ENCODE results near the gene BRD7. TPM values are rescaled to one million over a fixed set of nuclear protein-coding genes. Genes with fewer than 3 reads are reported as not detected.

BRD7 gene
- total RNA-seq, 1 experiment from 2014 or later, result 43.8 TPM

DNA sequence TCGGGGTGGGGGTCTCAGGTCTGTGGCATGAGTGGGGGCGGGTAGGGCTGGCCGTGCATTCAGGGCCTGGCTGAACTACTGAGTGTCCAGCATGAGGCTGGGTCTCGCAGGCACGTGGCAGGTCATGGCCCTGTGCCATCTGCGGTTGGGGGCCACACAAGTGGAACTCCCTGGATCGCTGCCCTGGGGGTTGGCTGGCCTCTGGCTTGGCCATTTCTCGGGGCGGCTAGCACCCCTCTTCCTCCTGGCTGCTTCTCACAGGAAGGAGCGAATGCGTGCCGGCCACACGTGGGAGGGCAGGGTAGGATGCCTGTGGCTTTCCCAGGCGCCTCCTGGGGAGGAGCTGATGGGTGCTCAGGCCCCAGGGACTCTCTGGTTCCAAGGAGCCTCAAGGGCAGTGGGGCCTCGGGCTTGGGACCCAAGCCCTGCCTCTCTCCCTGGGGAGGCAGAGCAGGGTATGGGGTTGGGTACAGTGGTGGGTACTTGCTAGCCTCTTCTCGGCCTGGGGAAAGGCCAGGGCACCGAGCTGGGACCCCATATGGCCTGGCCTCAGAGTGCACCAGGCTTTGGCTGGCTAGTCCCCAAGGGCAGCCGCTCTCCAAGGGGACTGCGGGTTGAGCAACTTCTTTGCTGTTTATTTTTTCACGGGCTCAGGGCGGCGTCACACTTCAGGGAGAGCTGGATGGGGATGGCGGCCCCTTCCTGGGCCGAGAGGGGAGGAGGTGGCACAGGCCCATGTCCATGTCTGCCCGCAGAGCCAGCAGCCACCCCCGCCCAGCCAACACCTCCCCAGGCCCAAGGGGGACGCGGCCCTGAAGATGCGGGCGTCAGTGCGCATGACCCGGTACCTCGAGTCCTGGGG is 65.0 kb downstream of the BRD7 start:
- DNase-seq (ENCODE audit: low spot score), result peak; percentile 81

- DNase-seq (ENCODE audit: low spot score), result peak; percentile 21
Measured at GRCh38 chr16:50303041-50303604, 65.7 kb downstream of the BRD7 start.

GRCh38 chr16:50302472-50303005 is 66.2 kb downstream of the BRD7 start:
- no peak for DNase-seq (ENCODE audit: low spot score)

DNA sequence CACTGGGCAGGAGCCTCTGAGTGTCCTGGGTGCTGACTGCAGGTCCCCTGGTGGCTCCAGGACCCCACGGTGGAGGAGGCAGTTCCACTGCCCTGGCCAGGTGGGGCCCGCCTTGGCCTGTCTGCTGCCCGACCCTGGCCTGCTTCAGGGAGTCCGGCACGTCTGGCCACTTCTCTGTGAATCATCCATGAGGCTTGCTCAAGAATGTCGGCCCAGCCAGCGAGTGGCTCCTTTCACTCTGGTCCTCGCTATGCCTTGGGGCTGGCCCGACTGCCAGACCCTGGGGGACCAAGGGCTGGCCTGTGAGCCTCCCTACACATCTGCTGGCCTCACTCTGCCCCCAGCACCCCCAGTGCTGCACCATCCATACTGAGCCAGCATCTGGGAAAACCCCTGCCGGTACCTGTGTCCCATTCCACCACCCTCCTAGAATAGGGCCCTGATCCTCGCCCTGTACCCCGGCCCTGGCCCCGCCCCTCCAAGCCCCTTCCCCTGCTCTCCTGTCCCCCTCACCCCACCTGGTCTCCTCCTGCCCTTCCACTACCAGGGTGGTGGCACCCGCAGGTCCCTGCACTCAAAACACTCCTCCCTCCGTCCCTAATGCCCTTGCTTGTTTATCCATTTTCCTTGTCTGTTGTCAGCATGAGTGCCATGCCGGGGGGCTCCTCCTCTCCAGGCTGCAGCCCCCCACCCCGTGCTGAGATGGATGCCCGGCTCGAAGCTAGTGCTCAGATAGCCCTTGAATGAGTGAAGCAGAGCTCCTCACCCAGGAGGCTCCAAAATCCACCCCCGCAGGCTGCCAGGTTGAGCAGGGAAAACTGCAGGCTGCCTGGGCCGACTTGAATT is 66.9 kb downstream of the BRD7 start:
- peak; percentile 33 for DNase-seq (ENCODE audit: low spot score)

- DNase-seq (ENCODE audit: low spot score), result no peak
Measured at GRCh38 chr16:50300942-50301625, 67.7 kb downstream of the BRD7 start.

- no peak for DNase-seq (ENCODE audit: low spot score)
Measured at GRCh38 chr16:50299508-50300105, 69.2 kb downstream of the BRD7 start.

DNA sequence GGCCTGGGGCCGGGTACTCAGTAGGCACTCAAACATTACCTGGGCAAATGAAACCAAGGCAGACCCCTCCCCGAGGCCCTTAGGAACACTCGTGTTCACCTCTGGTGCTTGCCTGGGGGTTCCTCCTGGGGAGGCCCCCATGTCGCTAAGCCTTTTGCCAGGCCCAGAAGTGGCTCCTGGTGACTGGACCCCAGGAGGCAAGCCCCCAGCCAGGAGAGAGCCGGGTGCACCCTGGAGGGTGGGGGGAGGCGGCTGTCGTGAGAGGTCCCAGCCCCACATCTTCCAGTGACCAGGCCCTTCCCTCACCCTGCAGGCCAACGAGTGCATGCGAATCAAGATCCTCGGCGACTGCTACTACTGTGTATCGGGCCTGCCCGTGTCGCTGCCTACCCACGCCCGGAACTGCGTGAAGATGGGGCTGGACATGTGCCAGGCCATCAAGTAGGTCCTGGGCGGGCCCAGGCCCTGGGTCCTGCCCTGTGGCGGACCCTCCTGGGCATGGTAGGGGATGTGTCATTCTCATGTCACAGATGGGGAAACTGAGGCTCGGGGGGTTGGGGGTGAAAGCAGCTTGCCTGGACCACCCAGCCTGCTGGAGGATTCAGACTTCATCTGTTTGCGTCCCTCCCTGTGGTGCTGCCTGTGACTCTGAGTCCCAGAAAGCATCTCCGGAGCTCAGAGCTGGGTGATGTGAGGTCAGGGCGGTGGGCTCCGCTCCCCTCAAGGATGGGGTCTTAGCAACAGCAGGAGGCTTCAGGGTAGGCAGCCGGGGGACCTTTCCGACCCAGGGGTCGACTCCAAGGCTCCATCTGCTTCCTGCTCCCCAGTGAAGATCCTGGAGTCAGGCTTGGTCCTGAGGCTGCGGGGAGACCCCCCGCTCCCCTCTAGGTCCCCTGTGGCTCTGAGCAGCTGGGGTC is 69.9 kb downstream of the BRD7 start:
- DNase-seq (ENCODE audit: low spot score), result no peak

GRCh38 chr16:50298075-50298460 is 70.7 kb downstream of the BRD7 start:
- DNase-seq (ENCODE audit: low spot score), result no peak

GRCh38 chr16:50297301-50298074 is 71.3 kb downstream of the BRD7 start:
- no peak for DNase-seq (ENCODE audit: low spot score)

DNA sequence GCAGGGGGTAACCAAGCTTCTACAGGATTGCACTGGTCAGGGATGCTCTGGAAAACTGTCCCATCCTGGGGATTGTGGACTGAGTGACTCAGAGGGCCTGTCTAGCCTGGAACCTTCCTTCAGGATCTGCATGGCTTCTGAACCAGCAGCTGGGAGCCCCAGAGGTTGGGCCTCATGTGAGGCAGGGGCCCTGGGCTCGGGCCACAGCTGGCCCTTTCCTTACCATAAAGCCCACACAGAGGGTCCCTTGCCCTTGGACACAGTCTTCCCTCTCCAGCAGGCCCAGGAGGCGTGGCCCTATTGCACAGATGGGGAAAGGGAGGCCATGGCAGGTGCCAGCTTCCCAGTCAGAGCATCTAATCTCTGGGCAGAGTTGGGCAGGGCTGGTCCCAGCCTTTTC is 72.0 kb downstream of the BRD7 start:
- DNase-seq (ENCODE audit: low spot score), result no peak

DNA sequence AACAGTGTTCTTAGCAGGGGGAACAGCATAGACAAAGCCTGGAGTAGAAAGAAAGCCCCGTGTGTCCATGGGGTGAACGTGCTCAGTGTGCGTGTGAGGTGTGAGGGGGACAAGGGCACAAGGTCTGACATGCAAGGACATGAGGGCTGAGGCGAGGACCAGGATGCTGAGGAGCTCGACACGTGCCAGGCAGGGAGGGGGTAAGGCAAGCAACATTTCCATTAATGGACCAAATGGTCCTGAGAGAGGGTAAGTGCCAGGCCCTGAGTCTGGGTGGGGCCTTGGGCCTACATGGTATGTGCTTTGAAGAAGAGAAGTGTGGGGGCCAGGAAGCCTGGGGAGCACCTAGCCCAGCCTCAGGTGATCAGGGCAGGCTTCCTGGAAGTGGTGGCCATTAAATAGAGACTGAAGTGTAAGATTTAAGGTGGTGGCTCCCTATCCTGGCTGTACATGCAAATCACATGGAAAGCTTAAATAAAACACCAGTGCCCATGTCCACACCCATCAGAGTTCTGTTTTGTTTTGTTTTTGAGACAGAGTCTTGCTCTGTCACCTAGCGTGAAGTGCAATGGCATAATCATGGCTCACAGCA is 73.2 kb downstream of the BRD7 start:
- DNase-seq (ENCODE audit: low spot score), result no peak

DNA sequence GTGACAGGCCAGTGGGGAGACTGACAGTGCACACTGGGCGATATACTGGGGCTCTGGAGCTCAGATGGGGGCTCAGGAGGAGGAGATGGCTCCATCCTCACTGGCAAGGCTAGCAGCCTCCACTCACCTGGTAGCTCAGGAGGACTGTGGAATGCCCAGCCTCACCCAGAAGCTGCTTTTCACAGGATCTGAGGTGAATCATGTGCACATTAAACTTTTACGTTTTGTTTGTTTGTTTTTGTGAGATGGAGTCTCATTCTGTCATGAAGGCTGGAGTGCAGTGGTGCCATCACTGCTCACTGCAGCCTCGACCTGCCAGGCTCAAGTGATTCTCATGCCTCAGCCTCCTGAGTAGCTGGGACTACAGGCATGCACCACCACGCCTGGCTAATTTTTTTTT is 73.8 kb downstream of the BRD7 start:
- DNase-seq (ENCODE audit: low spot score), result no peak

DNA sequence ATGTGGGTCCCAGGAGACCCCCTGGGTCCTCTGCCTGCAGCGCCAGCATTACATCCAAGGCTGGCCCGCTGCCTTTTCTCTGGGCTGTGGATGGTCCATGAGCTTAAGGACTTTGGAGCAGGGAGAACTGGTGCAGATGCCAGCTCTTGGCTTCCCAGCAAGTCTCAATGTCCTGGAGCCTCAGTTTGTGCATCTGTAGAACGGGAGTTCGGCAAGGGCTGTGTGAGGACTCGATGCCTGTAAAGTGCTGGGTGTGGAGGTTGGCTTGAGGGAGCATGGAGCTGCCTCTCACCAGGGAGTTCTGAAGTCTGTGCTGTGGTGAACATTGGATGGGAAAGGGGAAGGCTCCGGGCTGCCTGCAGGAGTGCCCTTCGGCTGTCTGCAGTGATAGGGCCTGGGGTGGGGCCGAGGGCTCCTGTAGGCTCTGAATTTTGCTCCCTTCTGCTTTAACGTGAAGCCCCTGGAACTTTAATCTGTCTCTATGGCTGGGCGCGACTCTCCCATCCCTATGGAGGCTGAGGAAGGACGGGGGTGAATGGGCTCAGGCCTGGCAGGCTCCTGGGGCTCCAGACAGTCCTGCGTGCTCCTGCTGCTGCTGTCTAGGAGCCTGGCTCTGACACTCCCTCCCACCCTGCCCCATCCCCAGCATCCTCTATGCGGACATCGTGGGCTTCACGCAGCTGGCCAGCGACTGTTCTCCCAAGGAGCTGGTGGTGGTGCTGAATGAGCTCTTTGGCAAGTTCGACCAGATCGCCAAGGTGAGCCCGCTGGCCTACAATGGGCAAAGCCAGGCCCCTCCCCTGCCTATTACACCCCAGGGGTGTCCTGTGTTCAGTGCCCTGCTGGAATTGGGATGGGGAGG is 74.6 kb downstream of the BRD7 start:
- DNase-seq (ENCODE audit: low spot score), result no peak

GRCh38 chr16:50293041-50293783 is 75.6 kb downstream of the BRD7 start:
- no peak for DNase-seq (ENCODE audit: low spot score)

- no peak for DNase-seq (ENCODE audit: low spot score)
Measured at GRCh38 chr16:50292566-50292948, 76.2 kb downstream of the BRD7 start.

GRCh38 chr16:50291719-50292565 is 76.8 kb downstream of the BRD7 start:
- DNase-seq (ENCODE audit: low spot score), result no peak
